Erythroblast (primary cell): ENCODE results near the gene PRRX2.

Experiments used
- GATA1 ChIP-seq: IDR thresholded peaks from 2 replicates; pipeline ENCODE4 v1.6.1; 2011; ENCODE audit warnings: low read depth, mild to moderate bottlenecking, control low read depth, low read length, moderate library complexity
- POLR2A ChIP-seq: IDR thresholded peaks from 2 replicates; pipeline ENCODE4 v1.6.1; 2011; ENCODE audit warnings: mild to moderate bottlenecking, low read length

GRCh38 chr9:129718647-129719046 lies 53.2 kb downstream of the PRRX2 start:
- TF ChIP-seq POLR2A (no peak), GATA1 (no peak)
